BJ (cell line): ENCODE results near the gene FZR1. TPM values are rescaled to one million over a fixed set of nuclear protein-coding genes. Genes with fewer than 3 reads are reported as not detected.

Source experiments
- CTCF ChIA-PET: fragments of 350-600 bp; formaldehyde crosslinking; extraction: SDS; loops from one replicate; lab custom pipeline; 2021; ENCODE audit warnings: antibody characterized with exemption, inconsistent platforms; lab: Yijun Ruan, JAX
- POLR2A ChIA-PET: fragments of 300-600 bp; sonication (Branson Sonifier 250); formaldehyde crosslinking; extraction: SDS; loops from one replicate; lab custom pipeline; 2021; ENCODE audit warnings: antibody characterized with exemption; lab: Charles Lee
- DNase-seq: peaks from one replicate; pipeline ENCODE4 v3.0.0-alpha.2; 2011; ENCODE audit warnings: low read depth
- H3K27me3 ChIP-seq: 2 replicates; pipeline ENCODE4 v1.6.0; 2011; ENCODE audit warnings: low read length; ENCODE audit not compliant: control insufficient read depth, insufficient read depth
- H3K36me3 ChIP-seq: 2 replicates; pipeline ENCODE4 v1.5.1; 2011; ENCODE audit warnings: low read length; ENCODE audit not compliant: control insufficient read depth, insufficient read depth
- H3K4me3 ChIP-seq: 2 replicates; pipeline ENCODE4 v1.5.1; 2011; ENCODE audit warnings: low read depth, mild to moderate bottlenecking, control low read depth, low read length
- CTCF ChIP-seq: IDR thresholded peaks from 2 replicates; pipeline ENCODE4 v1.5.1; 2011; ENCODE audit warnings: low read depth, mild to moderate bottlenecking, control low read depth, inconsistent platforms, low read length, moderate library complexity; ENCODE audit not compliant: insufficient read depth
- polyA plus RNA-seq: library from polyadenylated mRNA; depleted of rRNA; stranded (reverse); fragments of >200 nt; gene quantifications from 2 replicates; pipeline ENCODE4 v1.2.3, GENCODE V29; 2011

The FZR1 gene
- polyA plus RNA-seq, 1 experiment: 52.3 TPM

DNA sequence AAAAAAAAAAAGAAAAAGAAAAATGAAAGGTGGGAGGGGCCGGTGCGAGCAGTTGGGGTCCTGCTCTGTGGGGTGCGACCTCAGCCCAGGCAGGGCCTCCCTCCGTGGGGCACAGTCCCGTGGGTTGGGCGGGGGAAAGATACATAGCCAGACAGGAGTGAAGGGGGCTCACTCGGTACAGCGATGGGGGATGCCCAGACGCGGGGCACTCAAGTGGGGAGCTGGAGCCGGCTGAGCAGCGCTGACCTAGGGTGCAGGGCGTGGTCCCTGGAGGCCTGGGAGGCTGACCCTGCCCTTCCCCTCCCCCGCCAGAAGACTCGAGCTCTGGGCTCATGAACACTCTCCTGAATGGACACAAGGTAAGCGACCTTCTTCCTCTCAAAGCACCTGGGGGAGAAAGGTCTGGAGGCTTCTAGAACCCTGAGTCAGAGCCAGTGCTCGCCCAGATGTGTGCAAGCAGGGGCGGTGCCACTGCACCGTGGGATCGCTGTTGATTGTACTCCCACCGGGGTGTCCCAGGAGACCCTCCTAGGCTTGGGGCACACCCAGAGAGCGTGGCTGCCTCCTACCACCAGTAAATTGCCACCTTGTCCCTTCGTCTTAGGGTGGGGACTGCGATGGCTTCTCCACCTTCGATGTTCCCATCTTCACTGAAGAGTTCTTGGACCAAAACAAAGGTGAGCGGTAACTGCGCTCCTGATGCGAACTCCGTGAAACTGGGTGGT is 70.0 kb downstream of the FZR1 start:
- no peak overlapping the region; the same call in none of the 2 replicates for H3K4me3 ChIP-seq
- H3K36me3 ChIP-seq: peaks cover 5% of the 10 kb centered on the region
- POLR2A ChIA-PET: no interaction called here
- DNase-seq: no peak
- no peak for TF ChIP-seq CTCF
- no peaks in the 10 kb centered on the region for H3K27me3 ChIP-seq
- CTCF ChIA-PET: interaction anchor here (0.8 to 1.1 kb wide), 3 partner anchors 15 to 74 kb away, joined by 3 read pairs; no protein-coding TSS in a partner anchor

- Histone ChIP-seq H3K27me3 (no peaks in the 10 kb centered on the region), H3K4me3 (peak overlapping the region; percentile 27), H3K36me3 (peaks cover 5% of the 10 kb centered on the region)
- no peak for TF ChIP-seq CTCF
- POLR2A ChIA-PET: interaction anchor here (0.5 kb wide), 1 partner anchor 123 kb away, joined by 3 read pairs; the partner anchor contains the start of gene PIP5K1C
- no peak for DNase-seq
- CTCF ChIA-PET: interaction anchor here (0.7 to 1.1 kb wide), 3 partner anchors 14 to 31 kb away, joined by 3 read pairs; no protein-coding TSS in a partner anchor
These were observed 70.8 kb downstream of the FZR1 start for GRCh38 chr19:3576696-3577443.

DNA sequence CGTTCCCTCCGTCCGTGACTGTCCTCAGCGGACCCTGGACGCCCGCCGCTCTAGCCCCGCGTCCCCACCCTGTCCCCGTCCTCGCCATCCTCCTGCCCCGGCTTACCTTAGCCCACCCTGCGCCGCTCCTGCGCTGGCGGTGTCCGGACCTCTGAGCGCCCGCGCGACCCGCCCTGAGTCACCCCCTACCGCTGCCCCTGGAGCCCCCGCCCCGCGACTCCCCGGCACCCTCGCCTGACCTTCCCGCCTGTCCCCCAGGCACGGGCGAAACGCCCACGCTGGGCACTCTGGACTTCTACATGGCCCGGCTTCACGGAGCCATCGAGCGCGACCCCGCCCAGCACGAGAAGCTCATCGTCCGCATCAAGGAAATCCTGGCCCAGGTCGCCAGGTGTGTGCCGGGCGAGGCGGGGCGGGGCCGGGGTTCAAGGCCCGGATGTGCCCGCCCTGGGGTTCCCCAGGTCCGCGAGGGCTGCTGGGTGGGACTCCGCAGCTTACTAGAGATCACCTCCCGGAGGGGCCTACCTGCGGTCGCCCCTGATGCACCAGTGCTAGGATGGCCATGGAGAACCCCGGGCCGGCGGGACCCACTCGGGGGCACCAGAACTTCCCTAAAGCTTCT is 71.7 kb downstream of the FZR1 start:
- CTCF ChIA-PET: interaction anchor here (0.7 kb wide), 1 partner anchor 31 kb away, joined by 3 read pairs; no protein-coding TSS in a partner anchor
- DNase-seq: no peak
- TF ChIP-seq CTCF: no peak
- POLR2A ChIA-PET: no interaction called here
- Histone ChIP-seq H3K4me3 (no peak overlapping the region), H3K36me3 (peaks cover 5% of the 10 kb centered on the region), H3K27me3 (no peaks in the 10 kb centered on the region)

DNA sequence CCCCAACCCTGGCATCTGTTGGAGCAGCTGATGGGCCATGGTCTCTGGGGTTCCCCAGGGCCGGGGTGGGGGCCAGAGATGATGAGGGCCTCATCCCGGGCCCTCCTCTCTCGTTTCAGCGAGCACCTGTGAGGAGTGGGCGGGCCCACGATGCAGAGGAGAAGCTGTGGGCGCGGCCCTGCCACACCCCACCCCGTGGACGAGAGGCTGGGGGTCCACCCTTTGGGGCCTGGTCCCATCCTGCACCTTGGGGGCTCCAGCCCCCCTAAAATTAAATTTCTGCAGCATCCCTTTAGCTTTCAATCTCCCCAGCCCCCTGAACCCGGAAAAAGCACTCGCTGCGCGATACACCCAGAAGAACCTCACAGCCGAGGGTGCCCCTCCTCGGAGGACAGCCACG is 72.3 kb downstream of the FZR1 start:
- Histone ChIP-seq H3K27me3 (no peaks in the 10 kb centered on the region), H3K36me3 (peaks cover 5% of the 10 kb centered on the region), H3K4me3 (no peak overlapping the region)
- CTCF ChIA-PET: interaction anchor here (0.6 to 0.7 kb wide), 2 partner anchors 20 to 32 kb away, joined by 3 to 4 read pairs; no protein-coding TSS in a partner anchor
- no peak for TF ChIP-seq CTCF
- POLR2A ChIA-PET: no interaction called here
- no peak for DNase-seq
